SK-N-SH (cell line): ENCODE data around the gene FASTK. TPM values are rescaled to one million over a fixed set of nuclear protein-coding genes. Genes with fewer than 3 reads are reported as not detected.
A peak's percentile ranks its signal among the peaks of the same experiment; 100 is the strongest.

Experiments used
- EP300 ChIP-seq, 2 experiments: IDR thresholded peaks; 2 replicates each; pipeline versions ENCODE4 v1.4.0 to v1.6.1; 2012; ENCODE audit warnings: borderline replicate concordance in 1 of 2, low read depth in 1 of 2, low read length in 1 of 2
- EZH2phosphoT487 ChIP-seq: fragments of 200-600 bp; sonication (generic); IDR thresholded peaks from 2 replicates; pipeline ENCODE4 v1.6.1; 2017; ENCODE audit warnings: low read depth, mixed run types, mild to moderate bottlenecking, antibody characterized with exemption, moderate library complexity, borderline replicate concordance
- FOSL2 ChIP-seq: IDR thresholded peaks from 2 replicates; pipeline ENCODE4 v1.4.0; 2012; ENCODE audit warnings: low read depth, mild to moderate bottlenecking, moderate library complexity, borderline replicate concordance
- GABPA ChIP-seq: IDR thresholded peaks from 2 replicates; pipeline ENCODE4 v1.4.0; 2012; ENCODE audit warnings: low read depth, mild to moderate bottlenecking
- GATA2 ChIP-seq: sonication (generic); formaldehyde crosslinking; IDR thresholded peaks from 2 replicates; pipeline ENCODE4 v1.5.0; 2020; ENCODE audit warnings: mild to moderate bottlenecking, missing genetic modification reagents
- JUND ChIP-seq: IDR thresholded peaks from 2 replicates; pipeline ENCODE4 v1.4.0; 2012
- MEF2A ChIP-seq: IDR thresholded peaks from 2 replicates; pipeline ENCODE4 v1.4.0; 2012; ENCODE audit warnings: low read depth, borderline replicate concordance
- MXI1 ChIP-seq: IDR thresholded peaks from 2 replicates; pipeline ENCODE4 v1.6.1; 2012; ENCODE audit warnings: mild to moderate bottlenecking, low read depth, low read length, improper control_type of control experiment
- NFIC ChIP-seq: IDR thresholded peaks from 2 replicates; pipeline ENCODE4 v1.4.0; 2012; ENCODE audit warnings: borderline replicate concordance
- NRF1 ChIP-seq: IDR thresholded peaks from 2 replicates; pipeline ENCODE4 v1.6.1; 2012; ENCODE audit warnings: low read depth, mild to moderate bottlenecking, low read length
- POLR2AphosphoS5 ChIP-seq: IDR thresholded peaks from 2 replicates; pipeline ENCODE4 v1.6.1; 2012; ENCODE audit warnings: low read depth, low read length
- RAD21 ChIP-seq: IDR thresholded peaks from 2 replicates; pipeline ENCODE4 v1.6.1; 2012; ENCODE audit warnings: mild to moderate bottlenecking, low read length
- RCOR1 ChIP-seq: fragments of 150-350 bp; IDR thresholded peaks from 2 replicates; pipeline ENCODE4 v1.6.1; 2017; ENCODE audit warnings: antibody characterized with exemption, low read length
- TCF12 ChIP-seq: IDR thresholded peaks from 2 replicates; pipeline ENCODE4 v1.4.0; 2012
- TEAD4 ChIP-seq: IDR thresholded peaks from 2 replicates; pipeline ENCODE4 v1.4.0; 2012; ENCODE audit warnings: mild to moderate bottlenecking, borderline replicate concordance; ENCODE audit not compliant: insufficient read depth
- YY1 ChIP-seq: IDR thresholded peaks from 2 replicates; pipeline ENCODE4 v1.4.0; 2012; ENCODE audit warnings: low read depth, mild to moderate bottlenecking
- polyA plus RNA-seq, 3 experiments: library from polyadenylated mRNA; depleted of rRNA; stranded (reverse); fragments of >200 nt; gene quantifications; 2 replicates each; pipeline ENCODE4 v1.2.3, GENCODE V29; 2012
- TF ChIP-seq, protein P1 (sequence below): IDR thresholded peaks from 2 replicates; pipeline ENCODE4 v1.4.0; 2012; ENCODE audit warnings: low read depth, borderline replicate concordance
- TF ChIP-seq, protein P2 (sequence below): fragments of 150-350 bp; IDR thresholded peaks from 2 replicates; pipeline ENCODE4 v1.6.1; 2017; ENCODE audit warnings: antibody characterized with exemption, low read length, low read depth, borderline replicate concordance
- TF ChIP-seq, protein P3 (sequence below): IDR thresholded peaks from 2 replicates; pipeline ENCODE4 v1.4.0; 2012; ENCODE audit warnings: low read depth

The FASTK gene
- polyA plus RNA-seq, 1 of the 3 experiments (the other 2 are of a cell fraction): 125 TPM

GRCh38 chr7:151083071-151083823 is 2.6 kb upstream of the FASTK start, which contains the start of gene TMUB1 (continued):
- TF ChIP-seq, protein P1, sequence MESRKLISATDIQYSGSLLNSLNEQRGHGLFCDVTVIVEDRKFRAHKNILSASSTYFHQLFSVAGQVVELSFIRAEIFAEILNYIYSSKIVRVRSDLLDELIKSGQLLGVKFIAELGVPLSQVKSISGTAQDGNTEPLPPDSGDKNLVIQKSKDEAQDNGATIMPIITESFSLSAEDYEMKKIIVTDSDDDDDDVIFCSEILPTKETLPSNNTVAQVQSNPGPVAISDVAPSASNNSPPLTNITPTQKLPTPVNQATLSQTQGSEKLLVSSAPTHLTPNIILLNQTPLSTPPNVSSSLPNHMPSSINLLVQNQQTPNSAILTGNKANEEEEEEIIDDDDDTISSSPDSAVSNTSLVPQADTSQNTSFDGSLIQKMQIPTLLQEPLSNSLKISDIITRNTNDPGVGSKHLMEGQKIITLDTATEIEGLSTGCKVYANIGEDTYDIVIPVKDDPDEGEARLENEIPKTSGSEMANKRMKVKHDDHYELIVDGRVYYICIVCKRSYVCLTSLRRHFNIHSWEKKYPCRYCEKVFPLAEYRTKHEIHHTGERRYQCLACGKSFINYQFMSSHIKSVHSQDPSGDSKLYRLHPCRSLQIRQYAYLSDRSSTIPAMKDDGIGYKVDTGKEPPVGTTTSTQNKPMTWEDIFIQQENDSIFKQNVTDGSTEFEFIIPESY: peak; percentile 60; the same call in 1 of the 2 replicates
- TF ChIP-seq GATA2 (CRISPR knock-in tag) (no peak), FOSL2 (no peak), POLR2AphosphoS5 (peak; percentile 26; the same call in 1 of the 2 replicates), TEAD4 (no peak), JUND (no peak), RAD21 (no peak), NRF1 (no peak), MEF2A (no peak), TCF12 (no peak), NFIC (no peak), GABPA (peak; percentile 70), YY1 (no peak), MXI1 (peak; percentile 96), EZH2phosphoT487 (no peak), RCOR1 (no peak), EP300 (IDR thresholded peaks at IDR 0.05; ENCODE audit: borderline replicate concordance in 1 of 2, low read depth in 1 of 2, low read length in 1 of 2) (no peak)
- TF ChIP-seq, protein P2, sequence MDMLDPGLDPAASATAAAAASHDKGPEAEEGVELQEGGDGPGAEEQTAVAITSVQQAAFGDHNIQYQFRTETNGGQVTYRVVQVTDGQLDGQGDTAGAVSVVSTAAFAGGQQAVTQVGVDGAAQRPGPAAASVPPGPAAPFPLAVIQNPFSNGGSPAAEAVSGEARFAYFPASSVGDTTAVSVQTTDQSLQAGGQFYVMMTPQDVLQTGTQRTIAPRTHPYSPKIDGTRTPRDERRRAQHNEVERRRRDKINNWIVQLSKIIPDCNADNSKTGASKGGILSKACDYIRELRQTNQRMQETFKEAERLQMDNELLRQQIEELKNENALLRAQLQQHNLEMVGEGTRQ: no peak
- TF ChIP-seq, protein P3, sequence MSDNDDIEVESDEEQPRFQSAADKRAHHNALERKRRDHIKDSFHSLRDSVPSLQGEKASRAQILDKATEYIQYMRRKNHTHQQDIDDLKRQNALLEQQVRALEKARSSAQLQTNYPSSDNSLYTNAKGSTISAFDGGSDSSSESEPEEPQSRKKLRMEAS: peak; percentile 90
- TF ChIP-seq, all 33 proteins: peak for 9
